ENCODE results near the gene SPSB1.

The SPSB1 gene

DNA sequence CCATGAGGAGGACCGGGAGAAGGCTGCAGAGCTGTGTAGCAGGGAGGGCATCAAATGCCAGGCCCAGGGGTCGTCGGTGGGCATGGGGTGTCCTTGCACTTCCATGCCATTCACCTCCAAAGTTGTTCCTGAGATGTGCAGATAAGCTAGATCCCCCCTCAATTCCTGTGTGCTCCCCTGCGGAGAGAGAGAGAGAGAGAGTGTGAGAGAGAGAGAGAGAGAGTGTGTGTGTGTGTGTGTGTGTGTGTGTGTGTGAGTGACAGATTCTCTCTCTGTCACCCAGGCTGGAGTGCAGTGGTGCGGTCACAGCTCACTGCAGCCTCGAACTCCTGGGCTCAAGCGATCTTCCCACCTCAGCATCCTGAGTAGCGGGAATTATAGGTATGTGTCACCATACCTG is 16.4 kb downstream of the SPSB1 start:
- peaks cover 2% of the 10 kb centered on the region for H3K36me3 Mint-ChIP-seq
- no peak for ATAC-seq (ENCODE audit: low read depth)
- H3K9me3 Mint-ChIP-seq, result no peaks in the 10 kb centered on the region
- H3K4me3 Mint-ChIP-seq, result no peak overlapping the region
- no peak overlapping the region for H3K27ac Mint-ChIP-seq
- DNase-seq (ENCODE audit: low spot score in 2 of 2), result no peak
- peaks cover 4% of the 10 kb centered on the region for H3K27me3 Mint-ChIP-seq
- H3K4me1 Mint-ChIP-seq, result peaks cover 18% of the 10 kb centered on the region

- Mint-ChIP-seq H3K27me3 (peaks cover 4% of the 10 kb centered on the region), H3K27ac (no peak overlapping the region), H3K4me3 (no peak overlapping the region), H3K9me3 (no peaks in the 10 kb centered on the region), H3K36me3 (peaks cover 2% of the 10 kb centered on the region), H3K4me1 (peaks cover 16% of the 10 kb centered on the region)
- ATAC-seq (ENCODE audit: low read depth), result no peak
- DNase-seq (ENCODE audit: low spot score in 2 of 2), result no peak
Observed at GRCh38 chr1:9309991-9310390, 17.3 kb downstream of the SPSB1 start.

GRCh38 chr1:9311029-9311428 is 18.3 kb downstream of the SPSB1 start:
- ATAC-seq (ENCODE audit: low read depth) (no peak), DNase-seq (ENCODE audit: low spot score in 2 of 2) (no peak)
- peaks cover 14% of the 10 kb centered on the region for H3K4me1 Mint-ChIP-seq
- no peaks in the 10 kb centered on the region for H3K9me3 Mint-ChIP-seq
- H3K27ac Mint-ChIP-seq, result no peak overlapping the region
- no peak overlapping the region for H3K4me3 Mint-ChIP-seq
- H3K27me3 Mint-ChIP-seq, result peaks cover 4% of the 10 kb centered on the region
- H3K36me3 Mint-ChIP-seq, result no peaks in the 10 kb centered on the region

- ATAC-seq (ENCODE audit: low read depth) (no peak), DNase-seq (ENCODE audit: low spot score in 2 of 2) (no peak)
- Mint-ChIP-seq H3K9me3 (no peaks in the 10 kb centered on the region), H3K36me3 (no peaks in the 10 kb centered on the region), H3K4me3 (no peak overlapping the region), H3K4me1 (peaks cover 13% of the 10 kb centered on the region), H3K27me3 (peaks cover 4% of the 10 kb centered on the region), H3K27ac (no peak overlapping the region)
Observed at GRCh38 chr1:9311479-9311878, 18.8 kb downstream of the SPSB1 start.

- no peak for ATAC-seq (ENCODE audit: low read depth)
- peaks cover 4% of the 10 kb centered on the region for H3K27me3 Mint-ChIP-seq
- H3K36me3 Mint-ChIP-seq, result no peaks in the 10 kb centered on the region
- no peak for DNase-seq (ENCODE audit: low spot score in 2 of 2)
- no peaks in the 10 kb centered on the region for H3K9me3 Mint-ChIP-seq
- H3K4me1 Mint-ChIP-seq, result peaks cover 11% of the 10 kb centered on the region
- no peak overlapping the region for H3K4me3 Mint-ChIP-seq
- no peak overlapping the region for H3K27ac Mint-ChIP-seq
Observed at GRCh38 chr1:9312168-9312720, 19.6 kb downstream of the SPSB1 start.

- Mint-ChIP-seq H3K36me3 (no peaks in the 10 kb centered on the region), H3K27ac (no peak overlapping the region), H3K9me3 (no peaks in the 10 kb centered on the region), H3K27me3 (peaks cover 4% of the 10 kb centered on the region), H3K4me1 (peaks cover 11% of the 10 kb centered on the region), H3K4me3 (no peak overlapping the region)
- no peak for ATAC-seq (ENCODE audit: low read depth)
- DNase-seq (ENCODE audit: low spot score in 2 of 2), result no peak
Observed at GRCh38 chr1:9313576-9313975, 20.9 kb downstream of the SPSB1 start.

DNA sequence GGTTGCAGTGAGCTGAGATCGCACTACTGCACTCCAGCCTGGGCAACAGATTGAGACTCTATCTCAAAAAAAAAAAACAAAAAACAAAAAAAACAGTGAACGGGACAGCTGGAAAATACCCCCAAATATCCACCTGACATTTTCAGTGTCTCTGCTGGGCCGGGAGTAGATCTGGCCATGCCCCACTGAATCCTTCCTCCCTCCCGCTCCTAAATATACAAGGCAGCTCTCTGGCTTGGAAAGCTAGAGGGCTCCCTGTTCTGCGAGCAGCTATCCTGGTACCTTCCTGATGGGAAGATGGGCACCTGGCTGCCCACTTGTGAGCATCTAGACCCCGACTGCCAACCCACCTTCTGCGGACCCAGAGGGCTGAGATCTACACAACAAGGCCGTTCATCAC is 21.4 kb downstream of the SPSB1 start:
- ATAC-seq (ENCODE audit: low read depth) (no peak), DNase-seq (ENCODE audit: low spot score in 2 of 2) (no peak)
- no peaks in the 10 kb centered on the region for H3K36me3 Mint-ChIP-seq
- H3K27me3 Mint-ChIP-seq, result peaks cover under 1% of the 10 kb centered on the region
- H3K4me1 Mint-ChIP-seq, result peaks cover 10% of the 10 kb centered on the region
- H3K27ac Mint-ChIP-seq, result no peak overlapping the region
- no peaks in the 10 kb centered on the region for H3K9me3 Mint-ChIP-seq
- H3K4me3 Mint-ChIP-seq, result no peak overlapping the region

- no peaks in the 10 kb centered on the region for H3K27me3 Mint-ChIP-seq
- H3K9me3 Mint-ChIP-seq, result no peaks in the 10 kb centered on the region
- H3K4me3 Mint-ChIP-seq, result no peak overlapping the region
- no peaks in the 10 kb centered on the region for H3K36me3 Mint-ChIP-seq
- peaks cover 9% of the 10 kb centered on the region for H3K4me1 Mint-ChIP-seq
- DNase-seq (ENCODE audit: low spot score in 2 of 2), result no peak
- ATAC-seq (ENCODE audit: low read depth), result no peak
- no peak overlapping the region for H3K27ac Mint-ChIP-seq
Observed at GRCh38 chr1:9314711-9315379, 22.2 kb downstream of the SPSB1 start.

- H3K36me3 Mint-ChIP-seq, result no peaks in the 10 kb centered on the region
- H3K27ac Mint-ChIP-seq, result no peak overlapping the region
- H3K4me3 Mint-ChIP-seq, result no peak overlapping the region
- ATAC-seq (ENCODE audit: low read depth) (no peak), DNase-seq (ENCODE audit: low spot score in 2 of 2) (no peak)
- H3K9me3 Mint-ChIP-seq, result no peaks in the 10 kb centered on the region
- no peaks in the 10 kb centered on the region for H3K27me3 Mint-ChIP-seq
- H3K4me1 Mint-ChIP-seq, result peaks cover 15% of the 10 kb centered on the region
Observed at GRCh38 chr1:9315411-9316079, 22.9 kb downstream of the SPSB1 start.

DNA sequence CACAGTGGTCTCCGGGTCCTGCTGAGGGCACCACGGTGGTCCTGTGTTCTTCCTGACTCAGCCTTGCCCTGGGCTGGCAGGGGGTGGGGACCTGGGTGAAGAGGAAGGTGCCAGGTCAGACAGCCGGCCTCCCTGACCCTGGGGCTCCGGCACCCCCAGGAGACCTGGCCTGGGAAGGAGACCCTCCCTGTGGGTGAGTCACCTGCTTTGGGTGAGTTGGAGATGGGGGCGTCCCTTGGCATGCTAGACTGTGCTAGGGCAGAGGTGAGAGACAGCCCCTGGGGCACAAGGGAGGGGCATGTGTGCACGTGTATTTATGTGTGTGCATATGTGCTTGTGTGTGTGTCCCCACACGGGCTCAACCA is 23.4 kb downstream of the SPSB1 start:
- Mint-ChIP-seq H3K9me3 (no peaks in the 10 kb centered on the region), H3K36me3 (no peaks in the 10 kb centered on the region), H3K27ac (no peak overlapping the region), H3K4me3 (no peak overlapping the region), H3K4me1 (peaks cover 16% of the 10 kb centered on the region), H3K27me3 (no peaks in the 10 kb centered on the region)
- no peak for ATAC-seq (ENCODE audit: low read depth)
- DNase-seq (ENCODE audit: low spot score in 2 of 2), result no peak

DNA sequence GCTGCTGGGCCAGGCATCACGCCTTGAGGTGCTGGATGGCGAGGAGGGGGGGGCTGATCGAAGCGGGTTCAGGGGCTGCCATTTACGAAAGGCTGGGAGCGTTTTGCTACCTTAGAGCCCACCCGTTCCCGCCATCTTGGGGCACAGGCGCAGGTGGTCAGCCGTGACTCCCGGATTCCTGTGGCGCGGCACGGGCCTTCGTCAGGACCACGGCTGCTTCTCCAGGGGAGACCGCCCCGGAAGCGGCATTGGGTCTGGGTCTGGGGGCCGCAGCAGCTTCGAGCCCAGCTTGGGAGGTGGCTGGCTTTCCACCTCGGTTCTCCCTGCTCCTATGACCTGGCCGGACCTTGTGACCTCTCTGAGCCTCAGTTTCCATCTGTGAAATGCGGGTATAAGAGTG is 23.8 kb downstream of the SPSB1 start:
- Mint-ChIP-seq H3K4me3 (no peak overlapping the region), H3K27ac (no peak overlapping the region)

GRCh38 chr1:9317072-9317471 is 24.4 kb downstream of the SPSB1 start:
- Mint-ChIP-seq H3K36me3 (no peaks in the 10 kb centered on the region), H3K9me3 (no peaks in the 10 kb centered on the region), H3K27me3 (no peaks in the 10 kb centered on the region), H3K4me1 (peaks cover 16% of the 10 kb centered on the region), H3K4me3 (no peak overlapping the region), H3K27ac (peak overlapping the region; percentile 7)
- ATAC-seq (ENCODE audit: low read depth), result no peak
- DNase-seq (ENCODE audit: low spot score in 2 of 2), result no peak

More for the DNA sequence above, 23.8 kb downstream of the SPSB1 start:
- no peaks in the 10 kb centered on the region for H3K36me3 Mint-ChIP-seq
- peaks cover 16% of the 10 kb centered on the region for H3K4me1 Mint-ChIP-seq
- H3K27me3 Mint-ChIP-seq, result no peaks in the 10 kb centered on the region
- no peaks in the 10 kb centered on the region for H3K9me3 Mint-ChIP-seq
- DNase-seq (ENCODE audit: low spot score in 2 of 2) (no peak), ATAC-seq (ENCODE audit: low read depth) (no peak)

GRCh38 chr1:9317591-9318417 is 25.1 kb downstream of the SPSB1 start:
- Mint-ChIP-seq H3K4me1 (peaks cover 16% of the 10 kb centered on the region), H3K27me3 (no peaks in the 10 kb centered on the region), H3K27ac (no peak overlapping the region), H3K36me3 (no peaks in the 10 kb centered on the region), H3K4me3 (peak overlapping the region; percentile 43), H3K9me3 (no peaks in the 10 kb centered on the region)
- ATAC-seq (ENCODE audit: low read depth) (no peak), DNase-seq (ENCODE audit: low spot score in 2 of 2) (no peak)

DNA sequence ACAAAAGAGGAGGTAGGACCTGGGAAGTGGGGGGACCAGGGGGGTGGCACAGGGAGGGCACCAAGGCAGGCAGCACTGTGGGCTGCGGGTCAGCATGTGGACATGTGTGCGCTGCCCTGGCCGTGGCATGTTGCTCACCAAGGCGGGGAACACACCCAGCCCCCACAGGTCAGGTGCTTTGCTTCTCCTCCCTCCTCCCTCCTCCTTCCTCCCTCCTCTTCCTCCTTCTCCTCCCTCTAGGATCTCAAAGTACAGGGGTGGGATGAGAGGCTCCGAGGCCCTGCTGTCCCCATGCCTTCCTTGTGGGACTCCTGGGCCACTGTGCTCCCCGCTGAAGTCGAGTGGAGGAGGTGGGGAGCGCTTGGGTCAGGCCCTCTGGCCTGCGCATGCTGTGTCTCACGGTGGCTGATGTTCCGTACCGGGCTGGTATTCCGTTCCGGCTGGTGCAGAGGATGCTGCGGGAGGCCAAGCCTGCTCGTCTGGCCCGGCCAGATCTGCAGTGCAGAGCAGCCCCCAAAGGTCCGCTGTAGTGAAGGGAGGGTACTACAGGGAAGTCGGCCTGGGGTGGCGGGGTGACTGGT is 26.6 kb downstream of the SPSB1 start:
- DNase-seq (ENCODE audit: low spot score in 2 of 2), result no peak
- Mint-ChIP-seq H3K4me1 (peaks cover 16% of the 10 kb centered on the region), H3K4me3 (no peak overlapping the region)

More for the DNA sequence above, 26.6 kb downstream of the SPSB1 start:
- H3K27me3 Mint-ChIP-seq, result no peaks in the 10 kb centered on the region
- H3K9me3 Mint-ChIP-seq, result no peaks in the 10 kb centered on the region
- no peaks in the 10 kb centered on the region for H3K36me3 Mint-ChIP-seq
- ATAC-seq (ENCODE audit: low read depth), result no peak
- H3K27ac Mint-ChIP-seq, result no peak overlapping the region

All from memory B cell (primary cell).